WTC11 (cell line): Measurements from ENCODE around the gene AZIN2. TPM values are rescaled to one million over a fixed set of nuclear protein-coding genes. Genes with fewer than 3 reads are reported as not detected.
A peak's percentile ranks its signal among the peaks of the same experiment; 100 is the strongest.
"Not testable (repeated sequence)": the region's sequence is repeated elsewhere in the genome, so short reads cannot be mapped to it uniquely, and the experiment has no call there.

ENCODE experiments used
- ATAC-seq: fragments of 200-7000 bp; cut with Tn5 transposase; 2 replicates; pipeline ENCODE4 v1.10.0; 2021; ENCODE audit warnings: mild to moderate bottlenecking, moderate library complexity
- CTCF ChIA-PET: fragments of 300-600 bp; sonication (Branson Sonifier 250); formaldehyde crosslinking; loops from one replicate; lab custom pipeline; 2021; ENCODE audit warnings: antibody characterized with exemption; lab: Charles Lee
- POLR2A ChIA-PET: fragments of 350-600 bp; sonication (Branson Sonifier 250); formaldehyde crosslinking; loops from one replicate; lab custom pipeline; 2021; ENCODE audit warnings: antibody characterized with exemption; lab: Charles Lee
- DNase-seq: peaks from one replicate; pipeline ENCODE4 v3.0.0; 2021; ENCODE audit warnings: low spot score
- H3K27ac Mint-ChIP-seq: 2 replicates; pipeline ENCODE4 v1.8.0; 2021; ENCODE audit warnings: mixed read lengths
- H3K27me3 Mint-ChIP-seq: 2 replicates; pipeline ENCODE4 v1.8.0; 2021; ENCODE audit warnings: low read depth, mild to moderate bottlenecking, moderate library complexity, mixed read lengths
- H3K36me3 Mint-ChIP-seq: 2 replicates; pipeline ENCODE4 v1.8.0; 2021; ENCODE audit warnings: mixed read lengths
- H3K4me1 Mint-ChIP-seq: 2 replicates; pipeline ENCODE4 v1.8.0; 2022; ENCODE audit warnings: mixed read lengths
- H3K4me3 Mint-ChIP-seq: 2 replicates; pipeline ENCODE4 v1.8.0; 2021; ENCODE audit warnings: mild to moderate bottlenecking, moderate library complexity, mixed read lengths
- H3K9me3 Mint-ChIP-seq: 2 replicates; pipeline ENCODE4 v1.8.0; 2021; ENCODE audit warnings: mixed read lengths
- CDX4 ChIP-seq: fragments of 250-450 bp; sonication (Bioruptor Pico); IDR thresholded peaks from 2 replicates; pipeline ENCODE4 v1.9.0; 2021; ENCODE audit warnings: moderate library complexity, mild to moderate bottlenecking, inconsistent platforms, borderline replicate concordance
- CTCF ChIP-seq: fragments of 200-600 bp; IDR thresholded peaks from 2 replicates; pipeline ENCODE4 v1.8.0; 2022; ENCODE audit warnings: antibody characterized with exemption
- ELF4 ChIP-seq: sonication (generic); formaldehyde crosslinking; IDR thresholded peaks from 2 replicates; pipeline ENCODE4 v1.8.1; 2022; ENCODE audit warnings: low read depth, mild to moderate bottlenecking, moderate library complexity, missing genetic modification reagents
- ETV6 ChIP-seq: sonication (generic); formaldehyde crosslinking; IDR thresholded peaks from 2 replicates; pipeline ENCODE4 v1.8.1; 2022; ENCODE audit warnings: mild to moderate bottlenecking, missing genetic modification reagents
- FOXP1 ChIP-seq: sonication (generic); formaldehyde crosslinking; IDR thresholded peaks from 2 replicates; pipeline ENCODE4 v1.8.0; 2022; ENCODE audit warnings: missing genetic modification reagents, mild to moderate bottlenecking, moderate library complexity, borderline replicate concordance
- FOXP4 ChIP-seq: sonication (generic); formaldehyde crosslinking; IDR thresholded peaks from 2 replicates; pipeline ENCODE4 v1.8.0; 2022; ENCODE audit warnings: mild to moderate bottlenecking, missing genetic modification reagents
- HMGA2 ChIP-seq: fragments of 250-450 bp; sonication (Bioruptor Pico); IDR thresholded peaks from 2 replicates; pipeline ENCODE4 v1.4.0; 2021; ENCODE audit warnings: mild to moderate bottlenecking, moderate library complexity
- HMGXB4 ChIP-seq: sonication (generic); formaldehyde crosslinking; IDR thresholded peaks from 2 replicates; pipeline ENCODE4 v1.8.1; 2023; ENCODE audit warnings: mild to moderate bottlenecking, moderate library complexity, missing genetic modification reagents
- PRDM15 ChIP-seq: sonication (generic); formaldehyde crosslinking; IDR thresholded peaks from 2 replicates; pipeline ENCODE4 v1.8.0; 2022; ENCODE audit warnings: missing genetic modification reagents
- RELA ChIP-seq: sonication (generic); formaldehyde crosslinking; IDR thresholded peaks from 2 replicates; pipeline ENCODE4 v1.8.1; 2022; ENCODE audit warnings: missing genetic modification reagents, mild to moderate bottlenecking, borderline replicate concordance
- ZNF512 ChIP-seq: sonication (generic); formaldehyde crosslinking; IDR thresholded peaks from 2 replicates; pipeline ENCODE4 v1.8.1; 2022; ENCODE audit warnings: missing genetic modification reagents, borderline replicate concordance
- total RNA-seq: library from RNA; stranded (reverse); gene quantifications from 3 replicates; pipeline ENCODE4 v1.2.3, GENCODE V29; 2021

AZIN2 gene
- total RNA-seq, 1 experiment from 2014 or later = 1.7 TPM

- TF ChIP-seq ZNF512 (CRISPR knock-in tag) = no peak
- no peak for TF ChIP-seq ELF4
Measured at GRCh38 chr1:33133478-33134105, 52.6 kb downstream of the AZIN2 start (continued).

GRCh38 chr1:33136041-33136440 lies 55.1 kb downstream of the AZIN2 start:
- ATAC-seq, H3K27me3 Mint-ChIP-seq, H3K36me3 Mint-ChIP-seq, DNase-seq, H3K9me3 Mint-ChIP-seq, H3K27ac Mint-ChIP-seq, POLR2A ChIA-PET, H3K4me3 Mint-ChIP-seq: not testable (repeated sequence)
- H3K4me1 Mint-ChIP-seq = peaks cover 33% of the 10 kb centered on the region
- CTCF ChIA-PET = interaction anchor here (0.6 to 8.6 kb wide), 6 partner anchors 10 to 179 kb away, joined by 3 to 117 read pairs (median 4); no protein-coding TSS in a partner anchor

GRCh38 chr1:33137800-33138199 lies 56.8 kb downstream of the AZIN2 start:
- no peak overlapping the region for H3K4me3 Mint-ChIP-seq
- H3K27me3 Mint-ChIP-seq = no peaks in the 10 kb centered on the region

GRCh38 chr1:33140153-33141149 lies 59.5 kb downstream of the AZIN2 start:
- H3K4me1 Mint-ChIP-seq = peaks cover 57% of the 10 kb centered on the region
- CTCF ChIA-PET = interaction anchor here (0.8 to 8.6 kb wide), 21 partner anchors 8 to 330 kb away, joined by 3 to 117 read pairs (median 3); partner anchors contain the start of gene TRIM62
- H3K36me3 Mint-ChIP-seq = no peaks in the 10 kb centered on the region
- DNase-seq (no peak), ATAC-seq (peak; percentile 66)
- H3K9me3 Mint-ChIP-seq = no peaks in the 10 kb centered on the region
- H3K4me3 Mint-ChIP-seq = no peak overlapping the region
- peak overlapping the region; percentile 49; the same call in 1 of the 2 replicates for H3K27ac Mint-ChIP-seq
- TF ChIP-seq FOXP4 (CRISPR knock-in tag) (0 out of 2 replicates have a peak, but pooled peaks have one; percentile 40), RELA (CRISPR knock-in tag) (no peak), HMGXB4 (CRISPR knock-in tag) (no peak), CDX4 (CRISPR knock-in tag) (no peak), PRDM15 (peak; percentile 62), FOXP1 (CRISPR knock-in tag) (peak; percentile 16; the same call in 1 of the 2 replicates)
- POLR2A ChIA-PET = interaction anchor here (0.6 to 1.0 kb wide), 2 partner anchors 40 kb away, joined by 3 read pairs; no protein-coding TSS in a partner anchor
- no peaks in the 10 kb centered on the region; the same call in 1 of the 2 replicates for H3K27me3 Mint-ChIP-seq

More at GRCh38 chr1:33137800-33138199, 56.8 kb downstream of the AZIN2 start:
- Mint-ChIP-seq H3K4me1 (peaks cover 49% of the 10 kb centered on the region), H3K27ac (no peak overlapping the region), H3K36me3 (no peaks in the 10 kb centered on the region), H3K9me3 (no peaks in the 10 kb centered on the region)
- CTCF ChIA-PET = interaction anchor here (0.6 to 8.6 kb wide), 54 partner anchors 9 to 617 kb away, joined by 3 to 117 read pairs (median 4); partner anchors contain the start of gene TRIM62
- ATAC-seq = peak; percentile 68
- DNase-seq = peak; percentile 86
- TF ChIP-seq ETV6 (CRISPR knock-in tag) (peak; percentile 50; the same call in 1 of the 2 replicates), HMGA2 (CRISPR knock-in tag) (no peak), CTCF (peak; percentile 61)
- TF ChIP-seq, all 79 proteins: peak for 2
- POLR2A ChIA-PET = interaction anchor here (0.8 to 2.6 kb wide), 2 partner anchors 15 to 44 kb away, joined by 3 to 8 read pairs; partner anchors contain the start of gene TRIM62
